Measurements from ENCODE around the gene ZNF652.

Gene ZNF652

GRCh38 chr17:49361902-49362722 lies at the start of gene ZNF652:
ZNF652 (minus strand) TSS chr17:49362250; CDS start chr17:49317725, 44,525 bp downstream.
- peak; percentile 97 to 99 (median 97) for DNase-seq

DNA sequence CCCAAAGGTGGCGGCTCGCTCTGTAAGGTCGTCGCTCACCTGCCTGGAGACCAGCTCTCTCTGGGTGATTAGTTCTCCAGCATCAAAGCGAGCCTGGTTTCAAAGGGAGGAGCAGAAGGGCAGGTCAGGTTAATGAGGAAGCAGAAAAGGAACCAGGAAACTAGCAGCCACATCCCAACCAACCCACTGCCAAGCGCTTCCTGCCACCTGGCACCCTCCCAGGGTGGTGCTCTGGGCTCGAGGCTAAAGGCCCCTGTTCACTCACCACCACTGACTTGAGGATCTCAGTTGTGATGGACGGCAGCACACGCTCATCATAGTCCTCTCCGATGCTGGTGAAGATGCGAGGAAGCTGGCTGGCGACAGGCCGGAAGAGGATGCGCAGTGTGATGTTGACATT lies 47.0 kb upstream of the ZNF652 start:
- DNase-seq: no peak

DNA sequence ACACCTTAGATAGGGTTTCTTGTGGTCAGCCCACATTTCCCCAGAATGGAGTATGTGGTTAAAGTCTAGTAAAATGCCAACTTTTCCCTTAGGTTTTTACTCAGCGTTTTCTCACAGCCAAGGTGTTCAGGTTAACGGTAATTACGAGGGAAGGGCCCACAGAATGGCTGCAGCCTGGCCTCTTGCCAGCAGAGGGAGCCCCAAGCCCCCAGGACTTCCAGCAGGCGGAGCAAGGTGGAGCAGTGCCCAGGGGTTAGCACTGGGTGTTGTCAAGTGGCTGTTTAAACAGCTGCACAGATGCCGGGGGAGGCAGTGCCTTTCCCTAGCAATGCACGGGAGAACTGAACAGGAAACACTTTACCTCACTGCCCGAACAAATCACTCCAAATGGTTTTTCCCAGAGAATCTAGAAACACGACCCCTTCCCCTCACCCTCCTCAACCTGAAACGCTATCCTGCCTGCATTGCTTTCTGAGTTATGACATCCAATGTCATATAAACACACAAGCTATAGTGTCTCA lies 46.0 kb upstream of the ZNF652 start:
- DNase-seq: peak; percentile 81 to 94 (median 91)

- DNase-seq: no peak
Observed at GRCh38 chr17:49407086-49407485, 45.0 kb upstream of the ZNF652 start.

DNA sequence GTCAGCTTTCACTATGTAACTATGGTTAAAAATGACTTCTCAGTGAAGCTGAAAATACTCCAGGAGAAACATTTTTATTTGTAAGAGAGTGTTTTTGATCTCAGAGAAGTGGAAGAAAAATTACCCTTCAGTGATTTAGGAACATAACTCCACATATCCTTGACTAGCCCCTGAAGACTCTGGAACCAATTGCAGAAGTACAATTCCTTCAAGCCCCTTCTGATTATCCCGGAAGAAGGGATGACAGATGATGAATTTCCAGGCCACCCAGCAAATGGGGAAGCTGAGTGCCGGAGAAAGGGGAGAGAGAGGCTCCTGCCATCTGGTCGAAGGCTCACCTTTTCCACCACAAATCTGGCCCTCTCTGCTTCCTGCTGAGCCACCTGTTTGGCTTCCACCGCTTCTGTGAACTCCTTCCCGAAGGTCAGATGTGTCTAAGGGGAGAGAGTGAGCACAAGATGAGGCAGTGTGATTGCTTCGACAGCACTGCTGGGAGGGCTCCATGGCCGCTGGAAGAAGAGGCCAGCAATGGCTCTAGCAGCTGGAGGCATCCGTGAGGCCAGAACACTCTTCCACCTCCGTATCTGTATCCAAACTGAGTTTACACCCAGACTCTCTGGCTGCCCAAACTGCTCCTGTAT lies 44.5 kb upstream of the ZNF652 start:
- DNase-seq: no peak

DNA sequence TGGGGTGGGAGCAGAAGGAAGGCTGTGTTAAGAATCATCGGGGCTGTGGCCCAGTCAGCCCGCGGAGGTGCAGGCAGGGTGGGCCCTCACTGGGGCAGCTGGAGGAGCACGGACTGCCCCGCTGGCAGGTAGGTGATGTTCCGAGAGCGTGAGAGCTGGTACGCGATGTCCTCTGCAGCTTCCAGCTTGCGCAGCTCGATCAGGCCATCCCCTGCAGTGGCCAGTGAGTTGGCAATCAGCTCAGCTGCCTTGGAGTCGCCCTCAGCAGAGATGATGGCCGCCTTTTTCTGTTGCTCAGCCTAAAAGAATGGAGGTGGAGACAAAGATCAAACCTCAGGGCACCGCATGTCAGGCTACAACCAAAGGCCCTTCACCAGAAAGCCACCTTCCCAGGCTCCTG lies 42.9 kb upstream of the ZNF652 start:
- no peak for DNase-seq

- DNase-seq: no peak
Observed at GRCh38 chr17:49404361-49404760, 42.3 kb upstream of the ZNF652 start.

DNA sequence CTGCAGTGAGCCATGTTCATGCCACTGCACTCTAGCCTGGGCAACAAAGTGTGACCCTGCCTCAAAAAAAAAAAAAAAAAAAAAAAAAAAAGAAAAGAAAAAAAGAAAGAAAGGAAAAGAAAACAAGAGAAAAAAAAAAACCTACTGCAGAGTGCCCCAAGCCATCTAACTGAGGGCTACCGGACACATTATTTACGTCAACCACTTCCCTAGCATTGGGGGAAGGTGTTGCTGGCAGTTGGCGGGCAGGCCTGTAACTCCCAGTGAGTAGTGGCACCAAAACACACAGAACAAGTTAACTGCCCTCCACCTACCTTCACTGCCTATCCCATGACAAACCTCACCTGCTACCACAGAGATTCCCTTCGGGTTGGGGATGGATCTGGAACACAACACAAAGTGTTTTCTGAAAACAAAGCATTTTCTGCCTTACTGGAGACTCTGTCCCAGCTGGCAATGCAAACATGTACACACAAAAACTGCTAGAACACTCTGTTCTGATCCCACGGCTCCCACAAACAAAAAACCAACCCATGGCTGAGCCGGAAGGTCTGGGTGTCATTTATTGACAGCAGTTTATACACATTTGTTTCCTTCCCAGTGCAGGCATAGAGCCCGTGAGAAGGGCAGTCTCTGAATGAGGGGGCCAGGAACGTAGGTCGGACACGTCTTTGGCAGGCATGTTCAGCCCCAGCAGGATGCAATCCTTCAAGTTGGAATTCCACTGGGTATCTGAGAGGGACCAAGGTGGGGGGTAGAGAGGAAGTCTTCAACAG lies 41.7 kb upstream of the ZNF652 start:
- no peak for DNase-seq

DNA sequence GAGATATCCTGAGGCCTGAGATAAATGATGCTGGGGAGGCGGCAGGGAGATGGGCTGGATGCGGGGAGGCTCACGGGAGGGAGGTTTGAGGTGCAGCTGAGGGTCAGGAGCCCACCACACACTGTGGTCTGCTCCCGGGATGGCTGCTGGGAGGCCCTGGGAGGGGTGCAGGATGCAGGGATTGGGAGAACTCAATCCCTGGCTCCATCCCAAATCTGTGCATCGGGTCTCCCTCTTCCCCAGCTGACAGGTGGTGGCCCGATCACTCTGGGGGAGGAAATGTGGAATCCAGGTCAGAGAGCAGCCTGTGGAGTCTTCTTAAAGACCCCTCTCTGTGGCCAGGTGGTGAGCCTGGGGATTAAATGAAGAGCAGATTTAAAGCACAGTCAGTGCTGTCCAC lies 40.7 kb upstream of the ZNF652 start:
- DNase-seq: no peak

DNA sequence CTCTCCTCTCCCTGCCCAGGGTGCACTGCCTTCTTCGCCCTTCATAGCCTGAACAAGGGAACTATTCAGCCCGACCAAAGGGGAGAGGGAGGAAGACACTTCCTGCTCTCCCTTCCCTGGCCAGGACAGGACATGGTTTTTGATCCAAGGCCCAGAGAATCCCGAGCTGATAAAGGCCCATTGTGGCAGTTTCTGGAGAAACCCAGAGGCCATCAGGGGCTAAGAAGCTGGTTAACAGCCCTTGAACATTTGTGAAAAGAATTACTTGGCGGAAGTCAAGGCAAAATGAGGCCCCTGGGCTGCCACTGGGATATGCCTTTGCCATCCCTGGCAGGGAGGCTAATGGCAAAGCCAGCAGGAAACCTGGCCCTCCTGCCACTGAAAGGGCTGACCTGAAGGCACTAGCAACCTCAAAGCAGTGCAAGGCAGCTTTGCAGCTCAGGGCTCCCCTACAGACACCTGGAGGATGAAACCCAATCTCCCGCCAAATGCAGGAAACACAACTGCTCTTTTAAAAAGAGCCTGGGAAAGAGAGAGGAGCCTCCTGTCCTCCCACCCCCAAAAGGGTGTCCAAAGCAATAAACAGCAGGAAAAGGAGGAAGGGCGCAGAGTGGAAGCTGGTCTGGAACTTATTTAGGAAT lies 40.0 kb upstream of the ZNF652 start:
- DNase-seq: no peak

- DNase-seq: no peak
Observed at GRCh38 chr17:49399995-49400394, 37.9 kb upstream of the ZNF652 start.

DNA sequence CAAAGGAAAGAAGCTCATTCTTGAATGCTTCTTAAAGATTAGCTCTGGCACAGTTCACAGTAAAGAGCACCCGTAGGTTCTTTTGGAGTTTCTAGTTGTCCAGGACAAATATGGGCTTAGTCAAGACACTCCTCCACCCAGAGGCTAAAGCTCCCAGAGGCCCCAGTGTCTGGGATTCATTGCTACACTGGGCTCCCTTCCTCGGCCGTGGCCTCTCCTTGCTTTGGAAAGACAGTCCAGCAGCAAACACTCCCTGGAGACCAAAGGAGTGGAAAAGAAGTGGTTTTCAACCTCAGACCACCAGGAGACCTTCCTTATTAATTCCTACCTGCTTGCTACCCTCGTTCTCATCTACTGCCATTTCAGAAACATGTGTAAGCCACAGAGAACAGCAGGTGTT lies 35.5 kb upstream of the ZNF652 start:
- no peak for DNase-seq

DNA sequence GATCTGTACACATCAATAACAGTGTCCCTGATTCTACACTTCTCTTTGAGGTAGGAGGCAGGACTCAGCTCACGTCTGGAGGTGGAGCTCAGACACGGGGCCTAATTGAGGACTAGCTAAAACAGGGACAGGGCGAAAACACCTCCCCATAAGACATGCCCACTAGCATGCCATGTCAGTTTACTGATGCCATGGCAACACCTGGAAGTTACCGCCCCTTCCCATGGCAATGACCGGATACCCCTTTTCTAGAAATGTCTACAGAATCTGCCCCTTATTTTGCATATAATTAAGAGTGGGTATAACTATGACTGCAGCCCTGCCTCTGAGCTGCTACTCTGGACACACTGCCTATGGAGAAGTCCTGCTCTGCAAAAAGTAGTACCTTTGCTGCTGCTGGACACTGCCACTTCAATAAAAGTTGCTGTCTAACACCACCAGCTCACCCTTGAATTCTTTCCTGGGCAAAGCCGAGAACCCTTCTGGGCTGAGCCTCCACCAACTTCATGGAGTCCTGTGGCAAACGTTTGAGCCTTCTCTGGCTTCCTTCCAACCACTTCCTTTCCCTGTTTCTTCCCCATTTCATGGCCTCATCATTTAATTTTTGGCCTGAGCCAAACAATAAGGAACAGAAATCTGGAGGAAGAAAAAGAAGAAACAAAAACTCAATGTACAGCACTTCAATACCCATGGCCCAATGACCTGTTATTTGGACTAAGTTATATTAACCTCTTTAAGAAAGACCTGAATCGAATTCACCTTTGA lies 31.6 kb upstream of the ZNF652 start:
- DNase-seq: no peak

- DNase-seq: peak in 1 of 3 experiments; percentile 30
Observed at GRCh38 chr17:49390548-49391324, 28.7 kb upstream of the ZNF652 start.

- DNase-seq: peak in 2 of 3 experiments; percentile 47 to 76
Observed at GRCh38 chr17:49389514-49390347, 27.7 kb upstream of the ZNF652 start.

- DNase-seq: no peak
Observed at GRCh38 chr17:49388692-49389513, 26.9 kb upstream of the ZNF652 start.

- DNase-seq: no peak
Observed at GRCh38 chr17:49388290-49388640, 26.2 kb upstream of the ZNF652 start.

DNA sequence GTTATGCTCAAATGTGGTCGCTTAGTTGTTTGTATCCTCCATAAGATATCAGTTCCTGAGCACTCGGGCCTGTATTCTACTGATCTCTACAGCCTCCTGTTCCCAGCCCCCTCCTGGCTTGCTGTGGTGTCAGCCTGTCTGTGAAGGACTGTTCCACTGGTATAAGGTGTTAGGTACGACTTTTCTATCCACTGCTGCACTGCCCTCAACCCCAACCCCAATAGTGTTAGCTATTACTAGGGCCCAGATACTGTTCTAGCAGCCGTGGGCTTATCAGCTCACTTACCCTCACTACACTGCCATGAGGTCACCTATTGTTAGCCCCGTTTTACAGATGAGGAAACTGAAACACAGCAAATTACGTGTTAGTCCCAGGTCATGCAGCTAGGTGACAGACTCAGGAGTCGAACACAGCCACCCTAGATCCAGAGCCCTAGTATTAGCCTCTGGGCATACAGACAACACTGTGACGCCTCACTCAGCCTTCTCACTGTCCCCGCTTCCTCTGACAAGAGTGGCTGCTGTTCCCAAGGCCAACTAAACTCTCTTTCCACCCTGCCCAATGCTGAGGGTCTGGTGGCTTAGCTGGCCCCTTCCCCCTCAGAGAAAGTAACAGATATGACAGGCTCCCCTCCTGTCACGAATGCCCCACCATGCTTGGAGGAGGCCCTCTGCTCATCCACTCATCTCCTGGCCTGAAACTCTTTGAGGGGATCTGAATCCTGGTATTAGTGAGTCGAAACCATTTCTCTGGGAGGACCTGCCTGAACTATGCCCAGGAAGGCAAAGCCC lies 25.6 kb upstream of the ZNF652 start:
- no peak for DNase-seq

- DNase-seq: no peak
Observed at GRCh38 chr17:49386373-49386772, 24.3 kb upstream of the ZNF652 start.

All from NCI-H1417 (cell line).